ENCODE data around the gene EBF3.

Gene EBF3

GRCh38 chr10:129958629-129959543, 5.2 kb downstream of the EBF3 start:
- DNase-seq: no peak

- no peak for DNase-seq
Observed at GRCh38 chr10:129958148-129958628, 5.9 kb downstream of the EBF3 start.

GRCh38 chr10:129956876-129957673, 7.0 kb downstream of the EBF3 start:
- DNase-seq: no peak

GRCh38 chr10:129956286-129956670, 7.8 kb downstream of the EBF3 start:
- no peak for DNase-seq

DNA sequence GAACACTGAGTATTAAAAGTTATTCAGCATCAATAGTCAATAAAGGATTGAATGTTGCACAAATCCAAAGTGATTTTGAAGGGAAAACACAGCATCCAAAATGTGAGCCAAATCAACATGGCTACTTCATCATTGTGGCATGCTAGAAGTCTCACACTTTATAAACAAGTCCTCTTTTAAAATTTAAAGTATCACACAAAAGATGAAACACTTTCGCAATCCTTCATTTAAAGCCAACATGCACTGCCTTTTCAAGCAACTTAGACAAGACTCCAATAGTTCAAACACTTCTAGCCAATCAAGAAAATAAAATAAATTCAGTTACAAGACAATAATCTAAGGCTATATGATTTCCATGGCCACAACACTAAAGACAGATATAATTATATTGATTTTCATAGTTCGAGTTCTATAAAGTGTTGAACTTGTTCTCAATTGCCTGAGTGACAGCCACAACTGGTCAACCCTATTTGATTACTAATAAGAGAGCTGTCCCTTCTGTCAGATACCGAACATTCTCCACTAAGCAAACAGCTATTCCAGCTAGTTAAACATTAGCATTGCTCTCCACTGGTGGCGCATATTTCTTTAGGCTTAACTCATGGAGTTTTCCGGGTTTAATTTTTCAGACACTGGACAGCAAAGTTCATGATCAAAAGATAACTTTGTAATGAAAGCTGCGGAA, 8.3 kb downstream of the EBF3 start:
- DNase-seq: no peak

GRCh38 chr10:129954492-129955315, 9.4 kb downstream of the EBF3 start:
- no peak for DNase-seq

DNA sequence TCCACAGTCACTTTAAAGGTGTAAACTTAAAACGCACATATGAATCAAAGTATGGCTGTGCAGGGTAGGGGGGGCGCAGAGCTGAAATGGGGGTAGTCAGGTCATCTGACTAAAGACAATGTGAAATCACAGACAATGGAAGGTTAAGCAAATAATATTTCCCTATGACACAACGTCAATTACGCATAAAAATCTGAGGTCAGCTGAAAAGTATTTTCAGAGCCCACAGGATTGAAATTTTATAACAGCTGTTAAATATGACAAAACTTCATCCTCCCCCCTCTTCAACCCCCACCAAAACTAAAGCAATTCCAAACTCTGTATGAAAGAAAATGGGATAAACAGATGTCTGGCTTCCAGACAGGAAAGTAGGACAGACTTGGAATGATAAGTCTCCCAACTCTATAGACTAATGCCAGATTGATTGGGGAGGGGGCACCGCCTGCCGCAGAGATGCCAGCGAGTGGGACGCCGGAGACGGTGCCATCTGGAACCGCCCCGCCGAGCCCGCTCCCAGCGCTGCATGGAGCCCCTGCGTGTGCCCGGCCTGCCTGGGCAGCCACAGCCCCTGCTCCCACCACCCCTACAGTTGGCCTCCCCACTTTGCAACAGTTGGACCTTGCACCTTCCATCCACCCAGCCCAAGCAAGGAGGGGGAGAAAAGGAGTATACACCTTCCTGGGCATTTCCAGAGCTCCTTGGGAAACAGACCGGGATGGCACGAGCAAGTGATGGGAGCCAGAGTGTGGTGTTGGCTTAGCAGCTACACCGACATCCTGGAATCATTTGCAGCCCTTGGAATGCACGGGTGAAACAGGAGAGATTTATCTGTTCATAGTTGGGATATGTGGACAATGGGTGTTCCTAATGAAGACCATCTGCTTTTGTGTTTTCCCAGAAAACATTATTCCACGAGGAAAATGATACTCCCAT, 10.7 kb downstream of the EBF3 start:
- DNase-seq: no peak

DNA sequence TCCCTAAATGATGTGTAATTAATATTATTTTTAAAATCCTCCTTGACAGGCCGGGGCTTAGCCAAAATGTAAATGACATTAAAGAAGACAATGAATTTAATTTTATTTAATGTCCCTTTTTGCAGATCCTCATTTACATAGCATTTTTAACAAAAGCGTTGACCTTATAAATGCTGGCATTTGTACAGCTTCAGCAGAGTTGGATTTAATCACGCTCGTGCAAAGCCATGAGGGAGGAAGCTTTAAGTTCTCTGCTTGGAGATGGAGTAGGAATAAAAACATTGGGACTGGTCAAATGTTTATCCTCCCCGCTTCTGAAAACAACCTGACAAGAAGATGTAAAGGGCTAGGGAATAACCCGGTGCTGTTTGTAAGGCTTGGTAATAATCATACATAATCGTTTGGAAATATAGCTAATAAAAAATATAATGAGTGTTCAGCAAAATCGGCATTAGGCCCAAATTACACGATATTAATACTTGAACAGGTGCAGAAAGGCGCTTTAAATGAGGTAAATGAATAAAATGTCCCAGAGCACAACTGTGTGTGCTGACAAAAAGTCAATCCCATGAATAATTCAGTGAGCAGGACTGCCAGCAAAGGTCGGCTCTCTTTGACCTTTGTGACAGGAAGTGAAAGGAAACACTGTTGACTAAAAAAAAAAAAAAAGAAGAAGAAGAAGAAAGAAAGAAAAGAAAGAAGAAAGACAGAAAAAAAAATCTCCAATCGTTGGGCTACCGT, 11.5 kb downstream of the EBF3 start:
- DNase-seq: no peak

DNA sequence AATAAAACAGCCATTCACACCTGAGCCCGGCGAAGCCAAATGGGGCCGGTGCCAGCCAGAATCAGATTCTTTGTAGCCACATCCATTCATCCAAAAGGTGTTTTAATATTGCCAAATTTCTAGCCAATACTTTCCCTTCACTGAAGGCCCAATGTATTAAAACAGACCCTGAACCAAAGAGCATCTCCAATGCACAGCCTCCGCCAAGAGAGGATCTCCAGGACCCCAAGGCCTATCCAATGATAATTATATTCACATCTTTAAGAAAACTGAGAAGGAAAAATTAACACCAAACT, 12.2 kb downstream of the EBF3 start:
- no peak for DNase-seq

- no peak for DNase-seq
Observed at GRCh38 chr10:129951101-129951969, 12.7 kb downstream of the EBF3 start.

- no peak for DNase-seq
Observed at GRCh38 chr10:129950676-129951075, 13.4 kb downstream of the EBF3 start.

DNA sequence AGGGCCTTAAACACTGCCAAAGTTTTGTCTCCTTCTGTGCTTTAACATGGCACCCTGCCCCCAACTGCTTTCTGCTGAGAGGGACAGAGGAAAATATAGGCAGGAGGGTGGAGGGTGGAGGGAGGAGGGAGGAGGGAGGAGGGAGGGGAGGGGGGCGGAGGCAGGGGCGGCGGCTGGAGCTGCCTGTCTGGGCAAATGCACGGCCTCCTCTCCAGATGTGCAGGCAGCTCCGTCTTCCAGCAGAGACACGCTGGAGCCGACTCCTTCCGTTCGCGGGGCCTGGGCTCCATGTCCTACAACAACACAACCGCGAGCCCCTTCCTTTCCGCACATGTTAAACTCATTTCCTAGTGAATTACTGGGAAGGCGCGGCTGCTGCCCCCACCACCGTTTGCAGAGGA, 14.2 kb downstream of the EBF3 start:
- DNase-seq: no peak

- no peak for DNase-seq
Observed at GRCh38 chr10:129949411-129949810, 14.7 kb downstream of the EBF3 start.

- no peak for DNase-seq
Observed at GRCh38 chr10:129946859-129947258, 17.2 kb downstream of the EBF3 start.

GRCh38 chr10:129945941-129946760, 17.9 kb downstream of the EBF3 start:
- DNase-seq: no peak

DNA sequence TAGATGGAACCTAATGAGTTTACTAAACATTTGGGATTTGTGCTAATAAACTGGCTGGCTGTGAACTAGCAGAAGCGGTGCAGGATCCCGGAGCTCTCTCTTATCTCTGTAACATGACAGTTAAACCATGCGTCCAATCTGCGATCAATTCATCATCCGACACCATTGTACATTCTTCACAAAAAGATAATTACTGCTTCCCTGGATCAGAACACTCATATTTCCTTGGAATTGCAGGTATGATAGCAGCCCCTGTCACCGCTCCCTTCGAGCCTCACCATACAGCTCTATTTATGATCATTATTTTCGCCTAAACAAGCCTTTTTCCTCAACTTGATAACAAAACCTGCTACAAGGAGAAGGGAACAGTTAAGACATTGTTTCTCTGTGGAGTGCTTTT, 18.5 kb downstream of the EBF3 start:
- DNase-seq: no peak

GRCh38 chr10:129945064-129945463, 19.0 kb downstream of the EBF3 start:
- DNase-seq: no peak

DNA sequence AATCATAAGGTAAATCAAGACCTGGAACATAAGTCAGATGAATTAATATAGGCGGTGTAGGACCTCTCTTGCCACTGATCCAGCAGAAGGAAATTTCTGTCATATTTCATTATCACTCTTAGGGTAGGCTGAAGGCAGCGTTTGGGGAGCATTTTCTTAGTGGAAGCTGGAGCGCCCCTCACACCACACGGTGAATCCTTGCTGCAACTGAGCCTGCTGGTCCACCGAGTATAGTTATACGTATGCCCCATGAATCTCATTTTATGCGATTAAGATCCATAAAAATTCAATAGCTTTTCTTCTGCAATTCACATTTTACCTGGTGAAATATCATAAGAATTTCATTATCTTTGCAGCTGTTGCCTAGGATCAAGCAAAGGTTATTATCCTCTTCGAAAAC, 19.6 kb downstream of the EBF3 start:
- no peak for DNase-seq

Data from NCI-H2081 treated with DMSO at 0.1 percent for 48 hours (cell line).